Superior temporal gyrus (tissue), 1 donor: ENCODE results near the gene RASGRP2.
A peak's percentile ranks its signal among the peaks of the same experiment; 100 is the strongest.

ENCODE experiments used
- DNase-seq: peaks from one replicate; pipeline ENCODE4 v3.0.0-alpha.2; 2016; ENCODE audit errors: extremely low spot score

RASGRP2 gene

GRCh38 chr11:64698427-64698826, 45.5 kb downstream of the RASGRP2 start:
- DNase-seq, result no peak

- DNase-seq, result no peak
Observed at GRCh38 chr11:64697663-64698375, 46.1 kb downstream of the RASGRP2 start.

GRCh38 chr11:64696045-64696444, 47.9 kb downstream of the RASGRP2 start:
- no peak for DNase-seq

GRCh38 chr11:64695548-64695947, 48.4 kb downstream of the RASGRP2 start:
- no peak for DNase-seq

- peak; percentile 39 for DNase-seq
Observed at GRCh38 chr11:64694821-64695365, 49.0 kb downstream of the RASGRP2 start.

GRCh38 chr11:64694026-64694755, 49.8 kb downstream of the RASGRP2 start:
- DNase-seq, result no peak

- no peak for DNase-seq
Observed at GRCh38 chr11:64692764-64693331, 51.1 kb downstream of the RASGRP2 start.

GRCh38 chr11:64691543-64691942, 52.4 kb downstream of the RASGRP2 start:
- no peak for DNase-seq

GRCh38 chr11:64690235-64690634, 53.7 kb downstream of the RASGRP2 start:
- DNase-seq, result no peak

GRCh38 chr11:64688534-64688982, 55.4 kb downstream of the RASGRP2 start:
- DNase-seq, result peak; percentile 97

- peak; percentile 70 for DNase-seq
Observed at GRCh38 chr11:64687643-64688533, 56.1 kb downstream of the RASGRP2 start.

- DNase-seq, result peak; percentile 98
Observed at GRCh38 chr11:64687204-64687603, 56.7 kb downstream of the RASGRP2 start.

- DNase-seq, result no peak
Observed at GRCh38 chr11:64686466-64687170, 57.3 kb downstream of the RASGRP2 start.

- DNase-seq, result no peak
Observed at GRCh38 chr11:64685536-64685935, 58.4 kb downstream of the RASGRP2 start.

- no peak for DNase-seq
Observed at GRCh38 chr11:64684357-64684756, 59.6 kb downstream of the RASGRP2 start.

GRCh38 chr11:64681171-64681570, 62.8 kb downstream of the RASGRP2 start:
- no peak for DNase-seq

GRCh38 chr11:64679846-64680245, 64.1 kb downstream of the RASGRP2 start:
- DNase-seq, result no peak

- DNase-seq, result no peak
Observed at GRCh38 chr11:64677441-64678023, 66.4 kb downstream of the RASGRP2 start.
